Measurements from ENCODE around the gene HOOK2. TPM values are rescaled to one million over a fixed set of nuclear protein-coding genes. Genes with fewer than 3 reads are reported as not detected.

HOOK2 gene
- total RNA-seq = 8.8 and 19.0 TPM in 2 replicates

DNA sequence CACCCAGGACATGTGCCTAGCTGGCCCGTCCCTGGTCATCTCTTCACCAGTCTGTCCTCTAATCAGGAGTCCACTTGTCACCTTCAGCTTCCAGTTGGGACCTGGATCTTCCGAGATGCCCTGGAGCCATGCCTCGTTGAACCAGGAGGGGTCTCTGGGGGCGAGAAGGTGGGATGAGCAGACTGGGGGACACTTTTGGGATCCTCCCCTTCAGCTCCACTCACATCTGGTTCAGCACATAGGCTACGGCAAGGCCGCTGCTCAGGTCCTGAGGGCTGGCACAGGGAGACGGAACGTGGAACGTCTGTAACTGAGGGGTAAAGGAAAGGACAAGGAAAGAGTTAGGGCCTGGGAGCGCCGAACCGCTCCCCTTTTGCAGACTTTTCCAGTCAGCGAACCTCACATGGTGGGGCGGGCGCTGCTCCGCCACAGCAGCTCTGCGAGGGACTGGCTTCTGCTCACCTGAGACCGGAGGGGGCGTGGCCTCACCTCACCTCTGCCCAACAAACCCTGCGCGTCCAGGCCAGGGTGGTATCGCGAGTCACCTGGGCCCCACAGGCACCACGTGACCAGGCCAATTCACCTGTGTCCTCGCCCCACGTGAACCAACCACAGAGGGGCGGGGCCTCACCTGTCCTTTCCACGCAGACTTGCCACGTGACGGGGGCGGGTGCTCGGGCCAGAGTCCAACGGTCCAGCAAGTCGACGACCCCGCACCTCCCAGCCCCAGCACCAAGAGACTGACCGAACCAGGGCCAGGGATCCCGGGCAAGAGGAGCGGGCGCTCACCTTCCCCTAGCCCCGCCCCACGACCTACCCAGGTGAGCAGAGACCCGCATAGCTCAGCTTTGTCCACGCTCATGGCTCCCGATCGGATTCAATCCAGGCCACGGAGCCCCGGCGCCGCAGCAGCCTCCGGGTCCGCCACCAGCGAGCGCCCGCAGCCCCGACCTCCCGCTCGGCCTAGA, at the start of gene HOOK2:
HOOK2 (minus strand) TSS at position 965 of the 968 bp plus-strand sequence; CDS start at position 862, 103 bp downstream.

GRCh38 chr19:12806242-12807081, 31.1 kb upstream of the HOOK2 start, which contains the start of gene RNASEH2A:
Gene RNASEH2A (plus strand): TSS chr19:12806584. CDS start chr19:12806674, 90 bp downstream.

DNA sequence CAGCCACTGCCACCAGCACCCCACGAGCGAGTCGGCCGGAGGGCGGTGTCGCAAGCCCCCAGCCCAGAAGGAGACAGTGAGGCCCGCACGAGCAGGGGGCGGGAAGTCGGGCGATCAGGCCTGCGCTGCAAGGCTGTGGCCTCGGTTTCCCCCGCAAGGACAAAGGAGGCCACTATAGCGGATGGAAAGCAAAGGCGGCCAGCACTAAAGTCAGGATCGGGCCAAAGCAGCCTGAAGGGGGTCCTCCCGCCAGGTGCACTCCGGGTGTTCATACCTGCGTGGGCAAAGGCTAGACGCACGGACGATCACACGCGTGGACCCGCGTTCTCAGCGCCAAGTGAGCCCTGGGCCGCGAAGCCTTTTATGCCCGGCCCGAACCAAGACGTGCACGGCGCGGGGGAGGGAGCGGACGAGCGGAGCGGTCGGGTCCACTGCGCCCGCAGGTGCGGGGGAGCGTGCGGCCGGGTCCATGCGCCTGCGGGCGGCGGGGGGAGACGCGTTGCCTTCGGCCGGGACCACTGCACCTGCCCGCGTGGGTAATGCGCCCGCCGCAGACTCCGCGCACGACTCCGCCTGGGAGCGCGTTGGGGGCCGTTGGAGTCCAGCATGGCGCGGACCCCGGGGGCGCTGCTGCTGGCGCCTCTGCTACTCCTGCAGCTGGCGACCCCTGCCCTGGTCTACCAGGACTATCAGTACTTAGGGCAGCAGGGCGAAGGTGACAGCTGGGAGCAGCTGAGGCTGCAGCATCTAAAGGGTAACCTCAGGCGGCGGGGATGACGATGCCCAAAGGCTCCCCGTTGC, 26.3 kb upstream of the HOOK2 start, which contains the start of the genes PRDX2 and THSD8:
PRDX2 (minus strand) TSS at position 335 of the 801 bp plus-strand sequence. CDS start 539 bp downstream, outside the sequence.
THSD8 (plus strand) TSS at position 604 of the 801 bp plus-strand sequence; CDS start at position 607, 3 bp downstream.

DNA sequence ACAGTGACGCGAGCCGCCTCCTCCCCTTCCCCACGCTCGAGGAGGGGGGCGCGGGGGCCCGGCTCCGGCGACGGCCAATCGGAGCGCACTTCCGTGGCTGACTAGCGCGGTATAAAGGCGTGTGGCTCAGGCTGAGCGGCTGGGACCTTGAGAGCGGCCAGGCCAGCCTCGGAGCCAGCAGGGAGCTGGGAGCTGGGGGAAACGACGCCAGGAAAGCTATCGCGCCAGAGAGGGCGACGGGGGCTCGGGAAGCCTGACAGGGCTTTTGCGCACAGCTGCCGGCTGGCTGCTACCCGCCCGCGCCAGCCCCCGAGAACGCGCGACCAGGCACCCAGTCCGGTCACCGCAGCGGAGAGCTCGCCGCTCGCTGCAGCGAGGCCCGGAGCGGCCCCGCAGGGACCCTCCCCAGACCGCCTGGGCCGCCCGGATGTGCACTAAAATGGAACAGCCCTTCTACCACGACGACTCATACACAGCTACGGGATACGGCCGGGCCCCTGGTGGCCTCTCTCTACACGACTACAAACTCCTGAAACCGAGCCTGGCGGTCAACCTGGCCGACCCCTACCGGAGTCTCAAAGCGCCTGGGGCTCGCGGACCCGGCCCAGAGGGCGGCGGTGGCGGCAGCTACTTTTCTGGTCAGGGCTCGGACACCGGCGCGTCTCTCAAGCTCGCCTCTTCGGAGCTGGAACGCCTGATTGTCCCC, 16.1 kb upstream of the HOOK2 start, which contains the start of gene JUNB:
JUNB (plus strand) TSS at position 142 of the 706 bp plus-strand sequence; CDS start at position 428, 286 bp downstream.

GRCh38 chr19:12751635-12752034, 23.7 kb downstream of the HOOK2 start, which contains the start of gene BEST2:
Gene BEST2 (plus strand): TSS chr19:12751791. CDS start chr19:12752593, 802 bp downstream.

DNA sequence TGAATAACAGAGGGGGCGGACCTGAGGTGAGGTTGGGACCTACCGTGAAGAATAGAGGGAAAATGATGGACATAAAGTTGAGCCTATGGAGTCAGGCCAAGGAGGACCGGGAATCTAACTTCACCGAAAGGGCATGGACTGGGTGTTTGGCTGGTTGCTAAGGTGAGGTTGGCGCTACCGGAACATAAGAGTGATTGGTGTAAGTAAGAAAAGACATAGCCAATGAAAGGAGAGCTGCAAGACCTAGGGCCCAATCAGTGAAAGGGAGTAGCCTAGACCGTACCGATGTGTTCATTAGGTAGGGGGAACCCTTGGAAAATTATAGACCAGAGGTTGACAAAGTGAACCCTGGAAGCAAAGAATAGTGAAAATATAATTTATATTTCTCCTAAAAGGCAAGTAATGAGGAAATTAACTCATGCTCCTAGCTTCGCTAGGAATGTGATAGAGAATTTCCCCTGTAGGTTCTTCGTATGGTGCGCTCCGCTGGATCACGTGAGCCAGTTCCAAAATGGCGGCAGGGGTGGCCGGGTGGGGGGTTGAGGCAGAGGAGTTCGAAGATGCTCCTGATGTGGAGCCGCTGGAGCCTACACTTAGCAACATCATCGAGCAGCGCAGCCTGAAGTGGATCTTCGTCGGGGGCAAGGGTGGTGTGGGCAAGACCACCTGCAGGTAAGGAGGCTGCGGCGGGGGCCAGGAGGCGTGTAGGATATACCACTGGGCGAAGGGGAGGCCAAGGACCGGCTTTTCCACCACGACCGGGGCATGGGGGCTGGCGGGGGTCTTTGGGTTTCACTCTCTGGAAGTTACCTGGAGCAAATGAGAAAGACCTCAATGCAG, 38.1 kb downstream of the HOOK2 start, which contains the start of gene GET3:
GET3 (plus strand) TSS at position 503 of the 840 bp plus-strand sequence; CDS start at position 512, 9 bp downstream.

DNA sequence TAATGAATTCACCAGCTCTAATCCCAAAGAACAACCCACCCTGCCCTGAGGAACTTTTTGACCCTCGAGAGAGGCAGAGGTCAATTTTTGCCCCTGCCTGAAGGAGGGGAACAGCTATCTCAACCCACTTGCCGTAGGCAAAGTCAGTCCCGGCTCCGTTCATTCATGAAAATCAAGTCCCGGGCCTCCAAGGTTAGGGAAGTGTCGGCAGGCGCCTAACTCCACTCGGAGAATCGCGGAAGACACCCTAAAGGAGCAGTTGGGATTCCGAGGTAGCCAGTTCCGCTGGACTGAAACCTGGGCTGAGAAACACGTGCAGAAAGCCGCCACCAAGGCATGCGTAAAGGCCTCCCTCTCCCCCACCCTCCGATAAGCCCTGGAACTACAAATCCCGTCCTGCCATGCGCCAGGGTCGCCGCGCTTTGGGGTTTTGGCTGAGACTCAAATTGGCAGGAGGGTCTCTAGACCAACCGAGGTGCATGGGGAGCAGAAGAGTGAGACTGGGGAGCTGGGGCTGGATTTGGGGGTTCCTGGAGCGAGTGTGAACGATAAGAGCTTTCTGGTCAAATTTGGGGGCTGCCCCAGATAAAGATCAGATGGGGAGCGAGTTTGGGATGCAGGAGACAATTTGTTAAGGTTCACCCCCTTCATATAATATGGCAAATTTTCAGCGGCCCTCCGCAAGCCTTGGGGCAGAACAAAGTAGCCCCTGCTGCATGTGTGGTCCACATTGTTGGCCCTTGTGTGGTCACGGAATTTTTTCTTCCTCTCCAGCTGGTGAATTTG, 51.5 kb downstream of the HOOK2 start, which contains the start of gene TNPO2:
TNPO2 (minus strand) TSS at position 292 of the 786 bp plus-strand sequence. CDS start 2,955 bp downstream, outside the sequence.

Other genes starting within 250 kb of the HOOK2 start
- 3.0 and 3.4 TPM in 2 replicates for gene ZNF564, start 224.1 kb downstream of the HOOK2 start, total RNA-seq
- 4.1 and 15.3 TPM in 2 replicates for gene ZNF490, start 164.7 kb downstream of the HOOK2 start, total RNA-seq
- 6.5 and 15.3 TPM in 2 replicates for gene ZNF791, start 164.6 kb downstream of the HOOK2 start, total RNA-seq
- 44.5 and 81.8 TPM in 2 replicates for gene MAN2B1, start 108.8 kb downstream of the HOOK2 start, total RNA-seq
- gene WDR83, start 108.7 kb downstream of the HOOK2 start, total RNA-seq = 8.0 and 12.1 TPM in 2 replicates
- 62.4 and 124 TPM in 2 replicates for gene DHPS, start 93.7 kb downstream of the HOOK2 start, total RNA-seq
- gene GNG14, start 87.6 kb downstream of the HOOK2 start, total RNA-seq = not detected in 2 replicates
- gene FBXW9, start 78.9 kb downstream of the HOOK2 start, total RNA-seq = 8.8 and 11.5 TPM in 2 replicates
- 34.3 and 47.7 TPM in 2 replicates for gene TNPO2, start 51.6 kb downstream of the HOOK2 start, total RNA-seq
- gene TRIR, start 40.9 kb downstream of the HOOK2 start, total RNA-seq = 353 and 355 TPM in 2 replicates
- gene GET3, start 38.1 kb downstream of the HOOK2 start, total RNA-seq = 61.8 and 80.8 TPM in 2 replicates
- gene BEST2, start 23.8 kb downstream of the HOOK2 start, total RNA-seq = 1.8 TPM in 1 of 2 replicates, not detected in the other
- 398 and 481 TPM in 2 replicates for gene JUNB, start 15.9 kb upstream of the HOOK2 start, total RNA-seq
- gene PRDX2, start 26.2 kb upstream of the HOOK2 start, total RNA-seq = 454 and 460 TPM in 2 replicates
- not detected in 2 replicates for gene THSD8, start 26.5 kb upstream of the HOOK2 start, total RNA-seq
- gene RNASEH2A, start 31.0 kb upstream of the HOOK2 start, total RNA-seq = 13.5 and 45.0 TPM in 2 replicates
- gene RTBDN, start 59.0 kb upstream of the HOOK2 start, total RNA-seq = not detected in 2 replicates
- under 0.01 and 0.88 TPM in 2 replicates for gene MAST1, start 63.0 kb upstream of the HOOK2 start, total RNA-seq
- 26.4 and 55.3 TPM in 2 replicates for gene DNASE2, start 105.9 kb upstream of the HOOK2 start, total RNA-seq
- gene KLF1, start 111.6 kb upstream of the HOOK2 start, total RNA-seq = not detected in 2 replicates
- gene GCDH, start 115.6 kb upstream of the HOOK2 start, total RNA-seq = 22.6 and 40.1 TPM in 2 replicates
- gene SYCE2, start 143.7 kb upstream of the HOOK2 start, total RNA-seq = 0.56 TPM in 1 of 2 replicates, not detected in the other
- gene FARSA, start 158.2 kb upstream of the HOOK2 start, total RNA-seq = 60.8 and 78.4 TPM in 2 replicates
- 932 and 1,873 TPM in 2 replicates for gene CALR, start 163.1 kb upstream of the HOOK2 start, total RNA-seq
- gene RAD23A, start 170.3 kb upstream of the HOOK2 start, total RNA-seq = 107 and 111 TPM in 2 replicates
- gene GADD45GIP1, start 181.7 kb upstream of the HOOK2 start, total RNA-seq = 54.9 and 63.6 TPM in 2 replicates
- not detected in 2 replicates for gene DAND5, start 194.0 kb upstream of the HOOK2 start, total RNA-seq
- 33.9 and 97.1 TPM in 2 replicates for gene NFIX, start 219.9 kb upstream of the HOOK2 start, total RNA-seq

Data from epithelial cell of alveolus of lung (primary cell).